ENCODE data around the gene PRTN3.

The PRTN3 gene

GRCh38 chr19:803686-804418 lies 36.9 kb upstream of the PRTN3 start:
- no peak for DNase-seq

GRCh38 chr19:804419-805165 lies 36.2 kb upstream of the PRTN3 start:
- no peak for DNase-seq

- no peak for DNase-seq
These were observed 35.6 kb upstream of the PRTN3 start for GRCh38 chr19:805166-805551.

GRCh38 chr19:805600-806550 lies 34.9 kb upstream of the PRTN3 start:
- DNase-seq: no peak

- DNase-seq: no peak
These were observed 33.9 kb upstream of the PRTN3 start for GRCh38 chr19:806815-807421.

- no peak for DNase-seq
These were observed 33.0 kb upstream of the PRTN3 start for GRCh38 chr19:807627-808422.

GRCh38 chr19:808423-808775 lies 32.4 kb upstream of the PRTN3 start:
- DNase-seq: no peak

GRCh38 chr19:810077-810855 lies 30.5 kb upstream of the PRTN3 start:
- no peak for DNase-seq

GRCh38 chr19:810883-811489 lies 29.8 kb upstream of the PRTN3 start:
- no peak for DNase-seq

GRCh38 chr19:811506-812048 lies 29.2 kb upstream of the PRTN3 start:
- no peak for DNase-seq

- DNase-seq: no peak
These were observed 28.6 kb upstream of the PRTN3 start for GRCh38 chr19:812049-812746.

GRCh38 chr19:812747-813218 lies 28.0 kb upstream of the PRTN3 start:
- no peak for DNase-seq

- no peak for DNase-seq
These were observed 27.3 kb upstream of the PRTN3 start for GRCh38 chr19:813219-814151.

- DNase-seq: no peak
These were observed 26.4 kb upstream of the PRTN3 start for GRCh38 chr19:814152-815078.

GRCh38 chr19:815079-815774 lies 25.6 kb upstream of the PRTN3 start:
- no peak for DNase-seq

- DNase-seq: no peak
These were observed 24.9 kb upstream of the PRTN3 start for GRCh38 chr19:815775-816499.
